Measurements from ENCODE around the gene GPATCH8.

Gene GPATCH8

GRCh38 chr17:44352828-44353671 is 150.2 kb downstream of the GPATCH8 start:
- DNase-seq (ENCODE audit: low spot score), result no peak
- H3K4me3 ChIP-seq, result peak overlapping the region; percentile 74

DNA sequence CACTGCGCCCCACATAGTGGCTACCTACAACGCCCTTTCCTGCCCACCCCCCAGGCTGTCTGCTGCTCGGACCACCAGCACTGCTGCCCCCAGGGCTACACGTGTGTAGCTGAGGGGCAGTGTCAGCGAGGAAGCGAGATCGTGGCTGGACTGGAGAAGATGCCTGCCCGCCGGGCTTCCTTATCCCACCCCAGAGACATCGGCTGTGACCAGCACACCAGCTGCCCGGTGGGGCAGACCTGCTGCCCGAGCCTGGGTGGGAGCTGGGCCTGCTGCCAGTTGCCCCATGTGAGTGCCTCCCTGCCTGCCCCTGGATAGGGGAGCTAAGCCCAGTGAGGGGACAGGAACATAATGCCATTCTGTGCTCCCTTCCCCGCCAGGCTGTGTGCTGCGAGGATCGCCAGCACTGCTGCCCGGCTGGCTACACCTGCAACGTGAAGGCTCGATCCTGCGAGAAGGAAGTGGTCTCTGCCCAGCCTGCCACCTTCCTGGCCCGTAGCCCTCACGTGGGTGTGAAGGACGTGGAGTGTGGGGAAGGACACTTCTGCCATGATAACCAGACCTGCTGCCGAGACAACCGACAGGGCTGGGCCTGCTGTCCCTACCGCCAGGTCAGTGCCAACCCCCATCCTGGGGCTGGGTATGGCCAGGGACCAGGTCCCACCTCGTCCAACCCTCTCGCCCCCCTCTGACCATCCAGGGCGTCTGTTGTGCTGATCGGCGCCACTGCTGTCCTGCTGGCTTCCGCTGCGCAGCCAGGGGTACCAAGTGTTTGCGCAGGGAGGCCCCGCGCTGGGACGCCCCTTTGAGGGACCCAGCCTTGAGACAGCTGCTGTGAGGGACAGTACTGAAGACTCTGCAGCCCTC is 151.0 kb downstream of the GPATCH8 start:
- no peak for DNase-seq (ENCODE audit: low spot score)
- no peak overlapping the region for H3K4me3 ChIP-seq
- no peak for TF ChIP-seq CTCF (IDR thresholded peaks at IDR 0.05)
- no peak overlapping the region for H3K27ac ChIP-seq

More at GRCh38 chr17:44352828-44353671, 150.2 kb downstream of the GPATCH8 start:
- H3K27ac ChIP-seq, result peak overlapping the region in 1 of 2 donors; percentile 61
- TF ChIP-seq CTCF (IDR thresholded peaks at IDR 0.05), result no peak

DNA sequence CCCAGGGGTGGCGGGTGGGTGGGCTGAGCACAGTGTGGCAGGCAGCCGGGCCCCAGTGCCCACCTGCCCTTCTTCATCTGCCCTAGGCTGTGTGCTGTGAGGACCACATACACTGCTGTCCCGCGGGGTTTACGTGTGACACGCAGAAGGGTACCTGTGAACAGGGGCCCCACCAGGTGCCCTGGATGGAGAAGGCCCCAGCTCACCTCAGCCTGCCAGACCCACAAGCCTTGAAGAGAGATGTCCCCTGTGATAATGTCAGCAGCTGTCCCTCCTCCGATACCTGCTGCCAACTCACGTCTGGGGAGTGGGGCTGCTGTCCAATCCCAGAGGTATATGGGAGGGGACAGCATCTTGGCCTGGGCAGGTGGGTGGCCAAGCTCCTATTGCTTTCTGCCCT is 151.7 kb downstream of the GPATCH8 start:
- Histone ChIP-seq H3K27ac (no peak overlapping the region), H3K4me3 (no peak overlapping the region)
- DNase-seq (ENCODE audit: low spot score), result no peak
- no peak for TF ChIP-seq CTCF (IDR thresholded peaks at IDR 0.05)

GRCh38 chr17:44350733-44351226 is 152.4 kb downstream of the GPATCH8 start:
- DNase-seq (ENCODE audit: low spot score), result no peak
- peak; percentile 40 for TF ChIP-seq CTCF (IDR thresholded peaks at IDR 0.05)
- Histone ChIP-seq H3K27ac (no peak overlapping the region), H3K4me3 (no peak overlapping the region)

GRCh38 chr17:44349553-44350070 is 153.6 kb downstream of the GPATCH8 start:
- no peak for TF ChIP-seq CTCF (IDR thresholded peaks at IDR 0.05)
- no peak for DNase-seq (ENCODE audit: low spot score)
- no peak overlapping the region for H3K27ac ChIP-seq
- H3K4me3 ChIP-seq, result no peak overlapping the region

DNA sequence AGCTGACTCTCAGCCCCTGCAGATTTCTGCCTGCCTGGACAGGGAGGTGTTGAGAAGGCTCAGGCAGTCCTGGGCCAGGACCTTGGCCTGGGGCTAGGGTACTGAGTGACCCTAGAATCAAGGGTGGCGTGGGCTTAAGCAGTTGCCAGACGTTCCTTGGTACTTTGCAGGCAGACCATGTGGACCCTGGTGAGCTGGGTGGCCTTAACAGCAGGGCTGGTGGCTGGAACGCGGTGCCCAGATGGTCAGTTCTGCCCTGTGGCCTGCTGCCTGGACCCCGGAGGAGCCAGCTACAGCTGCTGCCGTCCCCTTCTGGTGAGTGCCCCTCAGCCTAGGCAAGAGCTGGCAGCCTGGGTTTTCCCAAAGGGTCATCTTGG is 154.2 kb downstream of the GPATCH8 start:
- no peak for DNase-seq (ENCODE audit: low spot score)
- H3K27ac ChIP-seq, result no peak overlapping the region
- TF ChIP-seq CTCF (IDR thresholded peaks at IDR 0.05), result no peak
- no peak overlapping the region for H3K4me3 ChIP-seq

Measured in coronary artery (tissue), 2 donors.